HEK293 (cell line): ENCODE data around the gene ZDHHC6.

Experiments
- CTCF ChIA-PET: fragments of 350-600 bp; formaldehyde crosslinking; extraction: SDS; loops from one replicate; lab custom pipeline; 2021; ENCODE audit warnings: antibody characterized with exemption; lab: Yijun Ruan, JAX
- POLR2A ChIA-PET: fragments of 300-600 bp; formaldehyde crosslinking; extraction: SDS; loops from one replicate; lab custom pipeline; 2020; ENCODE audit warnings: antibody characterized with exemption, inconsistent platforms; lab: Yijun Ruan, JAX
- H3K27ac ChIP-seq: fragments of 200-500 bp; sonication (Bioruptor generic); 2 replicates; pipeline ENCODE4 v1.5.1; 2014; ENCODE audit warnings: low read depth, low read length, control low read depth, inconsistent platforms; ENCODE audit errors: extremely low read depth
- H3K36me3 ChIP-seq, 2 experiments: fragments of 200-500 bp in 1 of 2; sonication (Bioruptor generic) in 1 of 2; 1 replicate in 1 of 2; 2 replicates in 1 of 2; pipeline ENCODE4 v1.5.1; 2014 to 2017; ENCODE audit warnings: inconsistent platforms in 2 of 2, low read length in 2 of 2; ENCODE audit not compliant: control insufficient read depth in 2 of 2, insufficient read depth in 1 of 2
- H3K4me1 ChIP-seq: fragments of 200-500 bp; sonication (Bioruptor generic); 2 replicates; pipeline ENCODE4 v1.5.1; 2014; ENCODE audit warnings: mild to moderate bottlenecking, low read length, inconsistent platforms; ENCODE audit not compliant: control insufficient read depth, insufficient read depth
- H3K4me3 ChIP-seq: 2 replicates; pipeline ENCODE4 v1.5.1; 2011; ENCODE audit warnings: low read depth, mild to moderate bottlenecking, control low read depth, low read length, moderate library complexity
- H3K9me3 ChIP-seq: fragments of 200-500 bp; sonication (Bioruptor generic); 2 replicates; pipeline ENCODE4 v1.5.1; 2014; ENCODE audit warnings: low read depth, low read length, inconsistent platforms; ENCODE audit not compliant: control insufficient read depth, insufficient read depth
- SCRT2 ChIP-seq: fragments of 450-650 bp; formaldehyde crosslinking; IDR thresholded peaks from 2 replicates; pipeline ENCODE4 v1.5.1; 2016; ENCODE audit warnings: missing biosample characterization, missing genetic modification characterization
- ZNF404 ChIP-seq: fragments of 450-650 bp; formaldehyde crosslinking; IDR thresholded peaks from 2 replicates; pipeline ENCODE4 v1.5.1; 2017; ENCODE audit warnings: missing biosample characterization, missing genetic modification characterization
- ZNF561 ChIP-seq: fragments of 450-650 bp; IDR thresholded peaks from 2 replicates; pipeline ENCODE4 v1.5.1; 2018; ENCODE audit warnings: missing biosample characterization, missing genetic modification characterization, borderline replicate concordance
- ZNF654 ChIP-seq: fragments of 450-650 bp; formaldehyde crosslinking; IDR thresholded peaks from 2 replicates; pipeline ENCODE4 v1.5.1; 2016; ENCODE audit warnings: low read depth, missing biosample characterization, missing genetic modification characterization
- TF ChIP-seq, protein P1 (sequence below): fragments of 450-650 bp; formaldehyde crosslinking; IDR thresholded peaks from 2 replicates; pipeline ENCODE4 v1.5.1; 2016; ENCODE audit warnings: missing biosample characterization, missing genetic modification characterization
- TF ChIP-seq, protein P2 (sequence below): fragments of 450-650 bp; formaldehyde crosslinking; IDR thresholded peaks from 2 replicates; pipeline ENCODE4 v1.5.1; 2016; ENCODE audit warnings: missing biosample characterization, missing genetic modification characterization
- TF ChIP-seq, protein P3 (sequence below): fragments of 450-650 bp; formaldehyde crosslinking; IDR thresholded peaks from 2 replicates; pipeline ENCODE4 v1.5.1; 2016; ENCODE audit warnings: missing biosample characterization, missing genetic modification characterization
- TF ChIP-seq, protein P4 (sequence below): fragments of 450-650 bp; formaldehyde crosslinking; IDR thresholded peaks from 2 replicates; pipeline ENCODE4 v1.5.1; 2016; ENCODE audit warnings: missing biosample characterization, missing genetic modification characterization, low read depth

Gene ZDHHC6

DNA sequence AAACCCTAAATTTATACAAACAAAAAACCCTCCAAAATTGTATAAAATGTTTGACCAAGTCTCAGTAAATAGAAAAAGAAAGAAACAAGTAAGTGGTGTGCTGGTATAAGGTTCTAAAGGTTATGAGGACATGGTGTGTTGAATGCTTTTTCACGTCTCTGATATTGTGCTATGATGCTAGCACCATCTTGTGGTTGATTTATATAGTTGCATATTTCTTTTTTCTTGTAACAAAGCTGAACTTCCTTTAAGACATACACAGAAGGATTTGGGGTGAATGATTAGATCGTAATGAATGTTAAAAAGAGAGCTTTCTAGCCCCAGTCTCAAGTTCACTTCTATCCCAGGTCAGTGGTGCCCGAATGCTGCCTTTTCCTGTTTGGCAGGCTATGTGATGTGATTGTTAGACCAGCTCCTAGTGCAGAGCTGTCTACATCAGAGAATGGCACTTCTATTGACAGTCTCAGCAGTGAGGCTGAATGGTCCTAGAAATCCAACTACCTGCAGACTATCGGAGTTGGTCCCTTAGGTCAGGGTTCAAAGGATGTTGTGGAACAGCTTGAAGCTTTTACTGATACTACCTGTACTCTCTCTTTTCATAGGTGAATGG lies 25.3 kb upstream of the ZDHHC6 start:
- ChIA-PET CTCF (interaction anchor here (0.5 to 2.1 kb wide), 52 partner anchors 7 to 1396 kb away, joined by 3 to 18 read pairs (median 3); no protein-coding TSS in a partner anchor), POLR2A (interaction anchor here (1.4 kb wide), 1 partner anchor 25 kb away, joined by 3 read pairs; the partner anchor contains the start of genes VTI1A and ZDHHC6)
- Histone ChIP-seq H3K4me3 (no peak overlapping the region), H3K9me3 (no peaks in the 10 kb centered on the region), H3K27ac (no peak overlapping the region), H3K4me1 (peaks cover 7% of the 10 kb centered on the region)
- TF ChIP-seq, protein P1, sequence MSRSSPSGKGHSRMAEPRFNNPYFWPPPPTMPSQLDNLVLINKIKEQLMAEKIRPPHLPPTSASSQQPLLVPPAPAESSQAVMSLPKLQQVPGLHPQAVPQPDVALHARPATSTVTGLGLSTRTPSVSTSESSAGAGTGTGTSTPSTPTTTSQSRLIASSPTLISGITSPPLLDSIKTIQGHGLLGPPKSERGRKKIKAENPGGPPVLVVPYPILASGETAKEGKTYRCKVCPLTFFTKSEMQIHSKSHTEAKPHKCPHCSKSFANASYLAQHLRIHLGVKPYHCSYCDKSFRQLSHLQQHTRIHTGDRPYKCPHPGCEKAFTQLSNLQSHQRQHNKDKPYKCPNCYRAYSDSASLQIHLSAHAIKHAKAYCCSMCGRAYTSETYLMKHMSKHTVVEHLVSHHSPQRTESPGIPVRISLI, result peak; percentile 76; the same call in 1 of the 2 replicates
- TF ChIP-seq, protein P2, sequence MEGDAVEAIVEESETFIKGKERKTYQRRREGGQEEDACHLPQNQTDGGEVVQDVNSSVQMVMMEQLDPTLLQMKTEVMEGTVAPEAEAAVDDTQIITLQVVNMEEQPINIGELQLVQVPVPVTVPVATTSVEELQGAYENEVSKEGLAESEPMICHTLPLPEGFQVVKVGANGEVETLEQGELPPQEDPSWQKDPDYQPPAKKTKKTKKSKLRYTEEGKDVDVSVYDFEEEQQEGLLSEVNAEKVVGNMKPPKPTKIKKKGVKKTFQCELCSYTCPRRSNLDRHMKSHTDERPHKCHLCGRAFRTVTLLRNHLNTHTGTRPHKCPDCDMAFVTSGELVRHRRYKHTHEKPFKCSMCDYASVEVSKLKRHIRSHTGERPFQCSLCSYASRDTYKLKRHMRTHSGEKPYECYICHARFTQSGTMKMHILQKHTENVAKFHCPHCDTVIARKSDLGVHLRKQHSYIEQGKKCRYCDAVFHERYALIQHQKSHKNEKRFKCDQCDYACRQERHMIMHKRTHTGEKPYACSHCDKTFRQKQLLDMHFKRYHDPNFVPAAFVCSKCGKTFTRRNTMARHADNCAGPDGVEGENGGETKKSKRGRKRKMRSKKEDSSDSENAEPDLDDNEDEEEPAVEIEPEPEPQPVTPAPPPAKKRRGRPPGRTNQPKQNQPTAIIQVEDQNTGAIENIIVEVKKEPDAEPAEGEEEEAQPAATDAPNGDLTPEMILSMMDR (tag by site-specific recombination), result peak; percentile 43; the same call in 1 of the 2 replicates
- TF ChIP-seq ZNF654 (tag by site-specific recombination) (peak; percentile 90), ZNF404 (tag by site-specific recombination) (no peak)
- TF ChIP-seq, all 188 proteins: peak for 3
- H3K36me3 ChIP-seq, result peaks cover 0 to 4% of the 10 kb centered on the region in 2 experiments; a peak in 1 of 3 replicates

DNA sequence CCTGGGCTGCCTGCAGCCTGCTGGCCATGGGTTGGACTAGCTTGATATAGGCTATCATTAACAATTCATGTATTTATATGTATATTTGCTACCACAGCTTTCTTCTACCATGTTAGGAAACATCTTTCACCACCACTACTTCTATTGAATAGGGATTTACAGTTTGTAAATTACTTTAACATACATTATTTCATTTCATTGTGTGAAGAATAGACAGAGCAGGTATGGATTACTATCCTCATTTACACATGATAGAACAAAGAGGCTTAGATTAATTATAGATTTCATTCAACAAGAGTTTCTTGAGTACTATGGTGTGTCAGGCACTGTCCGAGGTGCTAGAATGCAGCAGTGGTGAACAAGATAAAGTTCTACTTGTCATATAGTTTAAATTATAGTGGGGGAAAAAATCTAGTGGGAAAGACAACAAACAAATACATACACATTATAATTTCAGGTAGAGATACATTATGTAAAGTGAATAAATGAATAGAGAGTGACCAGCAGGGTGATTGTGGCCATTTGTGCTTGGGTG lies 20.9 kb upstream of the ZDHHC6 start:
- H3K9me3 ChIP-seq, result no peaks in the 10 kb centered on the region
- H3K27ac ChIP-seq, result no peak overlapping the region
- H3K4me1 ChIP-seq, result no peaks in the 10 kb centered on the region
- H3K4me3 ChIP-seq, result no peak overlapping the region
- ChIA-PET POLR2A (no interaction called here), CTCF (interaction anchor here (0.6 to 1.4 kb wide), 2 partner anchors 9 to 146 kb away, joined by 3 to 4 read pairs; no protein-coding TSS in a partner anchor)
- H3K36me3 ChIP-seq, result peaks cover 16 to 18% of the 10 kb centered on the region in 2 experiments
- TF ChIP-seq, protein P2 (tag by site-specific recombination), result no peak
- no peak for TF ChIP-seq SCRT2 (tag by site-specific recombination)
- TF ChIP-seq, protein P3, sequence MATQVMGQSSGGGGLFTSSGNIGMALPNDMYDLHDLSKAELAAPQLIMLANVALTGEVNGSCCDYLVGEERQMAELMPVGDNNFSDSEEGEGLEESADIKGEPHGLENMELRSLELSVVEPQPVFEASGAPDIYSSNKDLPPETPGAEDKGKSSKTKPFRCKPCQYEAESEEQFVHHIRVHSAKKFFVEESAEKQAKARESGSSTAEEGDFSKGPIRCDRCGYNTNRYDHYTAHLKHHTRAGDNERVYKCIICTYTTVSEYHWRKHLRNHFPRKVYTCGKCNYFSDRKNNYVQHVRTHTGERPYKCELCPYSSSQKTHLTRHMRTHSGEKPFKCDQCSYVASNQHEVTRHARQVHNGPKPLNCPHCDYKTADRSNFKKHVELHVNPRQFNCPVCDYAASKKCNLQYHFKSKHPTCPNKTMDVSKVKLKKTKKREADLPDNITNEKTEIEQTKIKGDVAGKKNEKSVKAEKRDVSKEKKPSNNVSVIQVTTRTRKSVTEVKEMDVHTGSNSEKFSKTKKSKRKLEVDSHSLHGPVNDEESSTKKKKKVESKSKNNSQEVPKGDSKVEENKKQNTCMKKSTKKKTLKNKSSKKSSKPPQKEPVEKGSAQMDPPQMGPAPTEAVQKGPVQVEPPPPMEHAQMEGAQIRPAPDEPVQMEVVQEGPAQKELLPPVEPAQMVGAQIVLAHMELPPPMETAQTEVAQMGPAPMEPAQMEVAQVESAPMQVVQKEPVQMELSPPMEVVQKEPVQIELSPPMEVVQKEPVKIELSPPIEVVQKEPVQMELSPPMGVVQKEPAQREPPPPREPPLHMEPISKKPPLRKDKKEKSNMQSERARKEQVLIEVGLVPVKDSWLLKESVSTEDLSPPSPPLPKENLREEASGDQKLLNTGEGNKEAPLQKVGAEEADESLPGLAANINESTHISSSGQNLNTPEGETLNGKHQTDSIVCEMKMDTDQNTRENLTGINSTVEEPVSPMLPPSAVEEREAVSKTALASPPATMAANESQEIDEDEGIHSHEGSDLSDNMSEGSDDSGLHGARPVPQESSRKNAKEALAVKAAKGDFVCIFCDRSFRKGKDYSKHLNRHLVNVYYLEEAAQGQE (tag by site-specific recombination), result peak; percentile 92

DNA sequence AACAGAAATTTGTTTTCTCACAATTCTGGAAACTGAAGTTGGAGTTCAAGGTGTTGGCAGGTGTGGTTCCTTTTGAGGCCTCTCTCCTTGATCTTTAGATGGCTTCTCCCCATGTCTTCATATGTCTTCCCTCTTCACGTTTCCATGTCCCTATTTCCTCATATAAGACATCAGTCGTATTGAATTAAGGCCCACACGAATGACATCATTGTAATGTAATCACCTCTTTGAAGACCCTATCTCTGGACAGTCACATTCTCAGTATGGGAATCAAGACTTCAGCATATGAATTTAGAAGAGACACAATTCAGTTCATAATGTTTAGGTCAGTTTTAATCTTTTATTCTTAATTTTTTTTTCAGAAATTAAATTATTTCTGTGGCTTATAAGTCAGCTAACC lies 20.1 kb upstream of the ZDHHC6 start:
- POLR2A ChIA-PET, result no interaction called here
- H3K36me3 ChIP-seq, result peaks cover 19 to 25% of the 10 kb centered on the region in 2 experiments
- TF ChIP-seq ZNF561 (tag by site-specific recombination), result no peak
- TF ChIP-seq, protein P4, sequence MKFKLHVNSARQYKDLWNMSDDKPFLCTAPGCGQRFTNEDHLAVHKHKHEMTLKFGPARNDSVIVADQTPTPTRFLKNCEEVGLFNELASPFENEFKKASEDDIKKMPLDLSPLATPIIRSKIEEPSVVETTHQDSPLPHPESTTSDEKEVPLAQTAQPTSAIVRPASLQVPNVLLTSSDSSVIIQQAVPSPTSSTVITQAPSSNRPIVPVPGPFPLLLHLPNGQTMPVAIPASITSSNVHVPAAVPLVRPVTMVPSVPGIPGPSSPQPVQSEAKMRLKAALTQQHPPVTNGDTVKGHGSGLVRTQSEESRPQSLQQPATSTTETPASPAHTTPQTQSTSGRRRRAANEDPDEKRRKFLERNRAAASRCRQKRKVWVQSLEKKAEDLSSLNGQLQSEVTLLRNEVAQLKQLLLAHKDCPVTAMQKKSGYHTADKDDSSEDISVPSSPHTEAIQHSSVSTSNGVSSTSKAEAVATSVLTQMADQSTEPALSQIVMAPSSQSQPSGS (tag by site-specific recombination), result peak; percentile 73
- no peaks in the 10 kb centered on the region for H3K9me3 ChIP-seq
- no peak overlapping the region for H3K27ac ChIP-seq
- CTCF ChIA-PET, result interaction anchor here (0.6 to 1.4 kb wide), 2 partner anchors 9 to 145 kb away, joined by 3 to 4 read pairs; no protein-coding TSS in a partner anchor
- H3K4me3 ChIP-seq, result no peak overlapping the region
- H3K4me1 ChIP-seq, result no peaks in the 10 kb centered on the region
